Right forelimb (tissue), 1 donor: Measurements from ENCODE around the gene PPA2.

Experiments used
- DNase-seq: peaks from one replicate; pipeline ENCODE4 v3.0.0-alpha.2; 2018

PPA2 gene

GRCh38 chr4:105386012-105386411 lies 87.8 kb downstream of the PPA2 start:
- DNase-seq, result no peak

- no peak for DNase-seq
Measured at GRCh38 chr4:105374071-105374470, 99.8 kb downstream of the PPA2 start.

GRCh38 chr4:105373324-105373723 lies 100.5 kb downstream of the PPA2 start:
- DNase-seq, result no peak

GRCh38 chr4:105369988-105370387 lies 103.9 kb downstream of the PPA2 start:
- DNase-seq, result no peak

GRCh38 chr4:105361053-105361452 lies 112.8 kb downstream of the PPA2 start:
- DNase-seq, result no peak

GRCh38 chr4:105357258-105357980 lies 116.4 kb downstream of the PPA2 start:
- no peak for DNase-seq

GRCh38 chr4:105356194-105356593 lies 117.7 kb downstream of the PPA2 start:
- DNase-seq, result no peak

- DNase-seq, result no peak
Measured at GRCh38 chr4:105352826-105353225, 121.0 kb downstream of the PPA2 start.

GRCh38 chr4:105351861-105352260 lies 122.0 kb downstream of the PPA2 start:
- DNase-seq, result no peak

GRCh38 chr4:105350859-105351490 lies 122.9 kb downstream of the PPA2 start:
- no peak for DNase-seq

GRCh38 chr4:105348719-105349118 lies 125.1 kb downstream of the PPA2 start:
- no peak for DNase-seq

GRCh38 chr4:105346869-105347268 lies 127.0 kb downstream of the PPA2 start:
- DNase-seq, result no peak

- DNase-seq, result no peak
Measured at GRCh38 chr4:105345838-105346237, 128.0 kb downstream of the PPA2 start.

GRCh38 chr4:105345358-105345757 lies 128.5 kb downstream of the PPA2 start:
- DNase-seq, result no peak

- no peak for DNase-seq
Measured at GRCh38 chr4:105344141-105344540, 129.7 kb downstream of the PPA2 start.

GRCh38 chr4:105343146-105343931 lies 130.5 kb downstream of the PPA2 start:
- DNase-seq, result peak; percentile 74

GRCh38 chr4:105329081-105329480 lies 144.8 kb downstream of the PPA2 start:
- DNase-seq, result no peak

- DNase-seq, result no peak
Measured at GRCh38 chr4:105327956-105328355, 145.9 kb downstream of the PPA2 start.

GRCh38 chr4:105327222-105327621 lies 146.6 kb downstream of the PPA2 start:
- DNase-seq, result no peak
